Esophagus squamous epithelium (tissue), 4 donors: ENCODE data around the gene B4GAT1.

ENCODE experiments used
- CTCF ChIP-seq, 6 experiments: fragments of 450-650 bp in 4 of 6; fragments of 200-600 bp in 2 of 6; sonication (generic) in 2 of 6; IDR thresholded peaks; one replicate each; pipeline ENCODE4 v1.5.1; 2016 to 2019; ENCODE audit warnings: antibody characterized with exemption in 6 of 6, mild to moderate bottlenecking in 4 of 6, moderate library complexity in 4 of 6
- POLR2A ChIP-seq, 4 donors: fragments of 450-650 bp; IDR thresholded peaks; one replicate each; pipeline ENCODE4 v1.6.1; 2017; ENCODE audit warnings: antibody characterized with exemption in 4 of 4, mild to moderate bottlenecking in 4 of 4, moderate library complexity in 3 of 4

GRCh38 chr11:66346476-66347424, 679 bp downstream of the B4GAT1 start:
- no peak for TF ChIP-seq CTCF (IDR thresholded peaks at IDR 0.05)
- no peak for TF ChIP-seq POLR2A (IDR thresholded peaks at IDR 0.05)
